Uterus (tissue), 4 donors: ENCODE data around the gene FBXL13. TPM values are rescaled to one million over a fixed set of nuclear protein-coding genes. Genes with fewer than 3 reads are reported as not detected.

Source experiments
- DNase-seq, 2 donors: peaks; one replicate each; pipeline ENCODE4 v3.0.0-alpha.2; 2019 to 2020
- H3K27ac ChIP-seq, 2 donors: fragments of 200-600 bp; sonication (generic); 1 replicate in 1 of 2; 2 replicates in 1 of 2; pipeline ENCODE4 v1.5.1; 2016 to 2018
- H3K27me3 ChIP-seq, 2 donors: fragments of 200-600 bp; sonication (generic); one replicate each; pipeline ENCODE4 v1.5.1; 2018 to 2019; ENCODE audit warnings: control low read depth in 1 of 2
- H3K36me3 ChIP-seq, 2 donors: fragments of 200-600 bp; sonication (generic); one replicate each; pipeline ENCODE4 v1.5.1; 2019; ENCODE audit warnings: control low read depth in 1 of 2
- H3K4me1 ChIP-seq, 2 donors: fragments of 200-600 bp; sonication (generic); one replicate each; pipeline ENCODE4 v1.5.1; 2018 to 2019; ENCODE audit warnings: control low read depth in 1 of 2
- H3K4me3 ChIP-seq, 2 donors: fragments of 200-600 bp; sonication (generic); 1 replicate in 1 of 2; 2 replicates in 1 of 2; pipeline ENCODE4 v1.5.1; 2018 to 2019; ENCODE audit warnings: mild to moderate bottlenecking in 1 of 2
- H3K9me3 ChIP-seq, 2 donors: fragments of 200-600 bp; sonication (generic); one replicate each; pipeline ENCODE4 v1.5.1; 2019; ENCODE audit warnings: control low read depth in 1 of 2
- POLR2A ChIP-seq, 2 donors: fragments of 450-650 bp; IDR thresholded peaks; one replicate each; pipeline ENCODE4 v1.6.1; 2016; ENCODE audit warnings: antibody characterized with exemption in 2 of 2, mild to moderate bottlenecking in 1 of 2, moderate library complexity in 1 of 2
- intact Hi-C: fragments of 100-400 bp; cut with DNase I; formaldehyde crosslinking; loops from one replicate; pipeline ENCODE4 v1.15.1; 2023; ENCODE audit warnings: low total_unique reads
- total RNA-seq, 4 donors: library from RNA; depleted of rRNA in 3 of 4; stranded (reverse); fragments of >200 nt in 3 of 4; gene quantifications; one replicate each; pipeline versions ENCODE4 v1.1.0 to v1.2.4, GENCODE V29; 2014 to 2023
- TF ChIP-seq, protein P1 (sequence below), 4 experiments: fragments of 200-600 bp in 2 of 4; fragments of 450-650 bp in 2 of 4; sonication (generic) in 2 of 4; IDR thresholded peaks; one replicate each; pipeline ENCODE4 v1.5.1; 2016 to 2019; ENCODE audit warnings: antibody characterized with exemption in 4 of 4, mild to moderate bottlenecking in 2 of 4, moderate library complexity in 1 of 4
- donor health status: DM: yes; HTN: yes; CAD: no.

Gene FBXL13
- total RNA-seq, 4 donors from 2014 or later: 1.2 to 12.9 (median 5.5) TPM

DNA sequence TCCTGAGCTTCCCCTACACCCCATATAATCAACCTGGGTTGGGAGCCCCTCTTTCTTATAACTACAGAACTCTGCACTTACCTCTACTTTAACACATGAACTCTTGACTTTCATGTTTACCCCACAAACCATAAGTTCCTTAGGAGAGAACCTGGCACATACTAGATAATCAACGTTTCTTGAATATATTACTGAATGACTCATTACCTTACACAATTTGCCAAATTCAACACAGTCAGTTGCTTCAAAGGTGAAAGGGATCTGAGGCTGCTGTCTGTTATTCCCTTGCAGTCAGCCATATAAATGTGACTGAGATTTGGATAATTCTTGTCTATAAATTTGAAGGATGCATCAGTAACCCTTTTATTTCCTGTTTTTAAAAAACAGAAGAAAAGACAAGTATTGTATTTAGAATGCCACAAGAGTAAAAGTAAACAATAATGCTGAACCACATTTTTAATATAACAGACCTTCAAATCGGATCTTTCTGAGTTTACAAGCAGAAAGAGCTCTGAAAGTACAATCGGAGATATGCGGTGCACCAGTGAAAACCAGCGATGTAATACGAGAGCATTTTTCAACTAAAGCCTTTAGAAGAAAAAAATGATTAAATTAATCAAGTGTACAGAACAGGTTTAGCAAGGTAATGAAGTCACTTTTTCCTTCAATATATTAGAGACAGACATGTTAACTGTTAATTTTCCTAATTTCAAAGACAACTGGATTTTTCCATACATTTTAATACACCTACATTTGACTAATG lies 191.3 kb downstream of the FBXL13 start:
- DNase-seq: no peak
- intact Hi-C loops: no loop called here

DNA sequence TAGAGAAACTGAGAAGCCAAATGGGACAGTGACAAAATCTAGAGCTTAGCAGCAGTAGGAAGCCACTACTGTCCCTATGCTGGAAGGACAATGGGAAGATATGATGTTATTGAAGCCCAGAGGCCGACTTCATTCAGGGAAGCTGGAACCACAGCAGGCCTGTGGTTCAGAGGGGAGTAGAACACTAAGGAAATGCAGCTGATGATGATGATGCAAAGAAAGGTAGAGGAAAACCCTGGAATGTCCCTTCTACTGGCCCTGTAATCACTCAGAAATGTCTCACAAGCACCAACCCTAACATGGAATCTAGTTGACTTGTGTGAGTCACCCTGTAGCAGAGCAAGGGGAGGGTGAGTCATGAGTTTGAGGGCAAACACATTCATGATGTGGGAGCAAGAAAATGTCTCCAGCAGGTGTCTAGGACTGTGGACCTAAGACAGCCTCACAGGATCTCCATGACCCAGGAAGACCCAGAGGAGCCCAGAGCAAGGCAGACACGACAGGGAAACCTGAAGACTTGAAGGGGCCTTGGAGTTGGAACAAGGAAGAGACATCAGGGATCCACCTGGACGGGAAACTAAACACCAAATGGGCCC lies 198.8 kb downstream of the FBXL13 start:
- Histone ChIP-seq H3K4me3 (no peak overlapping the region), H3K4me1 (no peaks in the 10 kb centered on the region), H3K27me3 (no peaks in the 10 kb centered on the region), H3K9me3 (no peaks in the 10 kb centered on the region), H3K36me3 (no peaks in the 10 kb centered on the region), H3K27ac (no peak overlapping the region)
- TF ChIP-seq POLR2A (IDR thresholded peaks at IDR 0.05): no peak
- TF ChIP-seq, protein P1, sequence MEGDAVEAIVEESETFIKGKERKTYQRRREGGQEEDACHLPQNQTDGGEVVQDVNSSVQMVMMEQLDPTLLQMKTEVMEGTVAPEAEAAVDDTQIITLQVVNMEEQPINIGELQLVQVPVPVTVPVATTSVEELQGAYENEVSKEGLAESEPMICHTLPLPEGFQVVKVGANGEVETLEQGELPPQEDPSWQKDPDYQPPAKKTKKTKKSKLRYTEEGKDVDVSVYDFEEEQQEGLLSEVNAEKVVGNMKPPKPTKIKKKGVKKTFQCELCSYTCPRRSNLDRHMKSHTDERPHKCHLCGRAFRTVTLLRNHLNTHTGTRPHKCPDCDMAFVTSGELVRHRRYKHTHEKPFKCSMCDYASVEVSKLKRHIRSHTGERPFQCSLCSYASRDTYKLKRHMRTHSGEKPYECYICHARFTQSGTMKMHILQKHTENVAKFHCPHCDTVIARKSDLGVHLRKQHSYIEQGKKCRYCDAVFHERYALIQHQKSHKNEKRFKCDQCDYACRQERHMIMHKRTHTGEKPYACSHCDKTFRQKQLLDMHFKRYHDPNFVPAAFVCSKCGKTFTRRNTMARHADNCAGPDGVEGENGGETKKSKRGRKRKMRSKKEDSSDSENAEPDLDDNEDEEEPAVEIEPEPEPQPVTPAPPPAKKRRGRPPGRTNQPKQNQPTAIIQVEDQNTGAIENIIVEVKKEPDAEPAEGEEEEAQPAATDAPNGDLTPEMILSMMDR (IDR thresholded peaks at IDR 0.05): no peak
- DNase-seq: no peak
- intact Hi-C loops: no loop called here

More for the DNA sequence above, 191.3 kb downstream of the FBXL13 start:
- H3K4me3 ChIP-seq: no peak overlapping the region
- H3K36me3 ChIP-seq: no peaks in the 10 kb centered on the region
- H3K27ac ChIP-seq: no peak overlapping the region
- TF ChIP-seq, protein P1 (IDR thresholded peaks at IDR 0.05): no peak
- TF ChIP-seq POLR2A (IDR thresholded peaks at IDR 0.05): no peak
- H3K4me1 ChIP-seq: no peaks in the 10 kb centered on the region
- H3K9me3 ChIP-seq: no peaks in the 10 kb centered on the region
- no peaks in the 10 kb centered on the region for H3K27me3 ChIP-seq

GRCh38 chr7:102874966-102875365 lies 199.6 kb downstream of the FBXL13 start:
- no peak for DNase-seq
- intact Hi-C loops: no loop called here
- Histone ChIP-seq H3K9me3 (no peaks in the 10 kb centered on the region), H3K36me3 (no peaks in the 10 kb centered on the region), H3K27ac (no peak overlapping the region), H3K4me3 (no peak overlapping the region), H3K4me1 (no peaks in the 10 kb centered on the region), H3K27me3 (no peaks in the 10 kb centered on the region)
- TF ChIP-seq, protein P1 (IDR thresholded peaks at IDR 0.05): no peak
- no peak for TF ChIP-seq POLR2A (IDR thresholded peaks at IDR 0.05)

- Histone ChIP-seq H3K27ac (no peak overlapping the region), H3K4me3 (no peak overlapping the region), H3K27me3 (no peaks in the 10 kb centered on the region), H3K9me3 (no peaks in the 10 kb centered on the region), H3K4me1 (no peaks in the 10 kb centered on the region), H3K36me3 (no peaks in the 10 kb centered on the region)
- intact Hi-C loops: no loop called here
- TF ChIP-seq, protein P1 (IDR thresholded peaks at IDR 0.05): no peak
- TF ChIP-seq POLR2A (IDR thresholded peaks at IDR 0.05): no peak
- no peak for DNase-seq
Observed at GRCh38 chr7:102874166-102874829, 200.3 kb downstream of the FBXL13 start.
